ENCODE measurements around the gene SOX6. TPM values are rescaled to one million over a fixed set of nuclear protein-coding genes. Genes with fewer than 3 reads are reported as not detected.

SOX6 gene
- total and polyA plus RNA-seq, 2 of the 13 experiments (the other 11 are each of a cell fraction or from before 2014, with no cell fraction given), result 2.6 to 11.2 TPM

GRCh38 chr11:15988693-15989231 is 367.6 kb downstream of the SOX6 start:
- BruUV-seq (replicated peaks), result no TSS peak
- CTCF ChIA-PET (ENCODE audit: low intra/inter-chr PET ratio, low total read pairs), result no interaction called here

DNA sequence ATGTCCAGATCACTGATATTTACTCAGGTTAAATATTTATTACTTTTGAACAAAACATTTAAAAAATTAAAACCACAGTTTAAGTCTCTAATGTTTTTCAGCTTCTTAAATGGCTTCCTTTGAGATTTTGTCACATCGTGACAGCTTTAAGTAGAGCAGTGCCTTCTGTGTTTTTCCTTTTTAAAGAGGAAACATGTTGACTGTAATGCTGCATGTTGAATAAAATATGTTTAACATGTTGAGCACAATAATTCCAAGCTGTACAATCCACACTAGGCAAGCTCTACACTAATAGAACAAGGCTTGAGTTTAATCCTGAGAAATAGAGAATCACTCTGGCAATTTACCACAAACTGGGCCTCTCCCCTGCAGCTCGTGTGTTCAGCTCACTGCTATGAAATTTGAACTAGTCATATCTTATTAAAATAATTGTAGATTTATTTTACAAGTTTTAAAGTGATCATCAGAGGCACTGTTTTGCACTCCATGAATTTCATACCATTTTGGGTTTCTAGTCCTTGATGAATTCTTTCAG is 368.3 kb downstream of the SOX6 start:
- intact Hi-C loops (cut with micrococcal nuclease; ENCODE audit: unreplicated experiment) (no loop called here), in situ Hi-C loops (cut with HindIII; ENCODE audit: extremely low pct_ligation_motif_present, low pct_unique_long_range_greater_than_20kb) (no loop called here)
- no peak for ATAC-seq
- no peak overlapping the region for H2AFZ ChIP-seq (ENCODE audit: low read length)
- no peaks in the 10 kb centered on the region for H3K79me2 ChIP-seq (ENCODE audit: insufficient read depth, low read length)
- H3K27me3 ChIP-seq (ENCODE audit: control insufficient read depth in 1 of 2, insufficient read depth in 2 of 2, low read length in 2 of 2), result no peaks in the 10 kb centered on the region
- no peak overlapping the region for H3K9ac ChIP-seq (ENCODE audit: insufficient read depth, low read depth, low read length)
- ChIA-PET CTCF (ENCODE audit: low intra/inter-chr PET ratio, low total read pairs) (no interaction called here), POLR2A (no interaction called here)
- no peak for DNase-seq (ENCODE audit: low spot score)
- no peaks in the 10 kb centered on the region for H3K36me3 ChIP-seq (replicated peaks in 1 of 2; ENCODE audit: control insufficient read depth in 1 of 2, insufficient read depth in 2 of 2, low read length in 2 of 2)
- no peak for FAIRE-seq
- TF ChIP-seq ZBTB49 (CRISPR knock-in tag; IDR thresholded peaks at IDR 0.05; ENCODE audit: borderline replicate concordance) (no peak), ZNF34 (CRISPR knock-in tag; IDR thresholded peaks at IDR 0.05; ENCODE audit: borderline replicate concordance) (no peak)
- H3K4me2 ChIP-seq (ENCODE audit: low read depth, low read length), result no peak overlapping the region
- no TSS peak for BruUV-seq (replicated peaks)
- no peaks in the 10 kb centered on the region for H3K9me3 ChIP-seq (ENCODE audit: low read length)
- H3K4me1 ChIP-seq (ENCODE audit: insufficient read depth, low read length), result no peaks in the 10 kb centered on the region
- 39% methylated on average over 2 of the region's 2 CpGs for WGBS (ENCODE audit: low lambda C conversion rate)
- no peak overlapping the region for H3K4me3 ChIP-seq (replicated peaks in 1 of 3; ENCODE audit: insufficient read depth in 1 of 3, low read depth in 2 of 3, low read length in 3 of 3)
- H3K27ac ChIP-seq (ENCODE audit: extremely low read length, insufficient read depth, low read length), result no peak overlapping the region
- no peaks in the 10 kb centered on the region for H4K20me1 ChIP-seq (ENCODE audit: insufficient read depth, low read length)

More at GRCh38 chr11:15988693-15989231, 367.6 kb downstream of the SOX6 start:
- H3K9me3 ChIP-seq (ENCODE audit: low read length), result no peaks in the 10 kb centered on the region
- H4K20me1 ChIP-seq (ENCODE audit: insufficient read depth, low read length), result no peaks in the 10 kb centered on the region
- H2AFZ ChIP-seq (ENCODE audit: low read length), result no peak overlapping the region
- no peak overlapping the region for H3K27ac ChIP-seq (ENCODE audit: extremely low read length, insufficient read depth, low read length)
- in situ Hi-C loops (cut with HindIII; ENCODE audit: extremely low pct_ligation_motif_present, low pct_unique_long_range_greater_than_20kb) (no loop called here), intact Hi-C loops (cut with micrococcal nuclease; ENCODE audit: unreplicated experiment) (no loop called here)
- FAIRE-seq (no peak), DNase-seq (ENCODE audit: low spot score) (no peak), ATAC-seq (peak; percentile 65; the same call in 2 of the 3 replicates)
- H3K9ac ChIP-seq (ENCODE audit: insufficient read depth, low read depth, low read length), result no peak overlapping the region
- H3K27me3 ChIP-seq (ENCODE audit: control insufficient read depth in 1 of 2, insufficient read depth in 2 of 2, low read length in 2 of 2), result no peaks in the 10 kb centered on the region
- 55% methylated on average over 14 of the region's 14 CpGs for WGBS (ENCODE audit: low lambda C conversion rate)
- no peaks in the 10 kb centered on the region for H3K4me1 ChIP-seq (ENCODE audit: insufficient read depth, low read length)
- no peak overlapping the region for H3K4me2 ChIP-seq (ENCODE audit: low read depth, low read length)
- no peaks in the 10 kb centered on the region for H3K36me3 ChIP-seq (replicated peaks in 1 of 2; ENCODE audit: control insufficient read depth in 1 of 2, insufficient read depth in 2 of 2, low read length in 2 of 2)
- peak; percentile 16; the same call in 1 of the 2 replicates for TF ChIP-seq CTCF (CRISPR knock-in tag; IDR thresholded peaks at IDR 0.05)
- TF ChIP-seq ZNF570 (CRISPR knock-in tag; IDR thresholded peaks at IDR 0.05; ENCODE audit: borderline replicate concordance), result no peak
- no peak for TF ChIP-seq ZNF746 (CRISPR knock-in tag; IDR thresholded peaks at IDR 0.05)
- TF ChIP-seq GLI4 (CRISPR knock-in tag; IDR thresholded peaks at IDR 0.05; ENCODE audit: borderline replicate concordance), result no peak
- H3K79me2 ChIP-seq (ENCODE audit: insufficient read depth, low read length), result no peaks in the 10 kb centered on the region
- POLR2A ChIA-PET, result no interaction called here
- H3K4me3 ChIP-seq (replicated peaks in 1 of 3; ENCODE audit: insufficient read depth in 1 of 3, low read depth in 2 of 3, low read length in 3 of 3), result no peak overlapping the region
